Measurements from ENCODE around the gene NCLN. TPM values are rescaled to one million over a fixed set of nuclear protein-coding genes. Genes with fewer than 3 reads are reported as not detected.

NCLN gene
- total and polyA plus RNA-seq, 9 of the 15 experiments (the other 6 are each of a cell fraction or from before 2014, with no cell fraction given) = 3.8 to 126 (median 39.6) TPM

- TF ChIP-seq CSDE1 (IDR thresholded peaks at IDR 0.05) (no peak), ZNF75A (CRISPR knock-in tag; IDR thresholded peaks at IDR 0.05) (no peak), ARID1B (IDR thresholded peaks at IDR 0.05) (no peak), GTF2B (IDR thresholded peaks at IDR 0.05; ENCODE audit: extremely low read depth, insufficient read length) (no peak), NR0B1 (IDR thresholded peaks at IDR 0.05; ENCODE audit: partially characterized antibody) (no peak), SMARCE1 (IDR thresholded peaks at IDR 0.05) (no peak), TFAP4 (CRISPR knock-in tag; IDR thresholded peaks at IDR 0.05; ENCODE audit: borderline replicate concordance) (peak; percentile 60; the same call in 1 of the 2 replicates), NELFE (IDR thresholded peaks at IDR 0.05; ENCODE audit: insufficient read depth, insufficient read length) (no peak), ZBTB40 (IDR thresholded peaks at IDR 0.05) (peak; percentile 96), ZBTB40 (CRISPR knock-in tag; IDR thresholded peaks at IDR 0.05) (no peak), MEIS2 (IDR thresholded peaks at IDR 0.05; ENCODE audit: partially characterized antibody) (peak; percentile 4), SNAPC5 (CRISPR knock-in tag; IDR thresholded peaks at IDR 0.05) (no peak)
- TF ChIP-seq, protein P1, sequence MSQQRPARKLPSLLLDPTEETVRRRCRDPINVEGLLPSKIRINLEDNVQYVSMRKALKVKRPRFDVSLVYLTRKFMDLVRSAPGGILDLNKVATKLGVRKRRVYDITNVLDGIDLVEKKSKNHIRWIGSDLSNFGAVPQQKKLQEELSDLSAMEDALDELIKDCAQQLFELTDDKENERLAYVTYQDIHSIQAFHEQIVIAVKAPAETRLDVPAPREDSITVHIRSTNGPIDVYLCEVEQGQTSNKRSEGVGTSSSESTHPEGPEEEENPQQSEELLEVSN (IDR thresholded peaks at IDR 0.05; ENCODE audit: borderline replicate concordance in 1 of 2, extremely low read depth in 1 of 2, insufficient read depth in 1 of 2, insufficient read length in 1 of 2, low read depth in 1 of 2, low read length in 1 of 2, poor library complexity in 1 of 2, severe bottlenecking in 1 of 2) = peak in 1 of 2 experiments; percentile 32
Measured at GRCh38 chr19:3185461-3186159, at the start of gene NCLN (continued).
